Caco-2 (cell line): Measurements from ENCODE around the gene SETD5. TPM values are rescaled to one million over a fixed set of nuclear protein-coding genes. Genes with fewer than 3 reads are reported as not detected.

Experiments
- BruUV-seq: library from RNA; stranded (reverse); fragments of 400-500 nt; replicated peaks from 2 replicates; lab custom pipeline; 2021; lab: Mats Ljungman, UMichigan
- CTCF ChIA-PET: fragments of 300-600 bp; sonication (Branson Sonifier 250); formaldehyde crosslinking; loops from one replicate; lab custom pipeline; 2022; ENCODE audit warnings: antibody characterized with exemption; lab: Charles Lee
- POLR2A ChIA-PET: fragments of 300-600 bp; sonication (Branson Sonifier 250); formaldehyde crosslinking; loops from one replicate; lab custom pipeline; 2022; ENCODE audit warnings: antibody characterized with exemption; lab: Charles Lee
- DNase-seq, 2 experiments: peaks; one replicate each; pipeline versions ENCODE4 v3.0.0 to v3.0.0-alpha.2; 2020 to 2022
- H3K27me3 ChIP-seq: replicated peaks from 2 replicates; pipeline ENCODE4 v1.6.0; 2011; ENCODE audit warnings: low read length; ENCODE audit not compliant: control insufficient read depth, insufficient read depth
- H3K36me3 ChIP-seq: 2 replicates; pipeline ENCODE4 v1.5.1; 2011; ENCODE audit warnings: low read length; ENCODE audit not compliant: control insufficient read depth, insufficient read depth
- H3K4me1 ChIP-seq: fragments of 250-450 bp; sonication (Bioruptor Pico); 2 replicates; pipeline ENCODE4 v1.5.1; 2020; ENCODE audit warnings: mild to moderate bottlenecking
- H3K4me3 ChIP-seq: 2 replicates; pipeline ENCODE4 v1.5.1; 2011; ENCODE audit warnings: low read depth, mild to moderate bottlenecking, control low read depth, low read length
- H3K9me3 ChIP-seq: fragments of 250-450 bp; sonication (Bioruptor Pico); 2 replicates; pipeline ENCODE4 v1.5.1; 2020; ENCODE audit warnings: mild to moderate bottlenecking, moderate library complexity
- H3K27ac Mint-ChIP-seq: one replicate; pipeline ENCODE4 v1.8.0; 2022; ENCODE audit warnings: mixed read lengths; ENCODE audit not compliant: unreplicated experiment
- H3K27me3 Mint-ChIP-seq: one replicate; pipeline ENCODE4 v1.8.0; 2022; ENCODE audit warnings: mixed read lengths; ENCODE audit not compliant: insufficient read depth, unreplicated experiment
- H3K36me3 Mint-ChIP-seq: one replicate; pipeline ENCODE4 v1.8.0; 2022; ENCODE audit warnings: mild to moderate bottlenecking, mixed read lengths; ENCODE audit not compliant: insufficient read depth, unreplicated experiment
- H3K4me1 Mint-ChIP-seq: one replicate; pipeline ENCODE4 v1.8.0; 2022; ENCODE audit warnings: low read depth, mixed read lengths; ENCODE audit not compliant: unreplicated experiment
- H3K4me3 Mint-ChIP-seq: one replicate; pipeline ENCODE4 v1.8.0; 2022; ENCODE audit warnings: mild to moderate bottlenecking, moderate library complexity, mixed read lengths; ENCODE audit not compliant: unreplicated experiment
- H3K9me3 Mint-ChIP-seq: one replicate; pipeline ENCODE4 v1.8.0; 2022; ENCODE audit warnings: mixed read lengths; ENCODE audit not compliant: unreplicated experiment
- CTCF ChIP-seq, 2 experiments: fragments of 200-600 bp in 1 of 2; IDR thresholded peaks; 1 replicate in 1 of 2; 2 replicates in 1 of 2; pipeline versions ENCODE4 v1.5.1 to v1.8.0; 2011 to 2022; ENCODE audit warnings: antibody characterized with exemption in 1 of 2, control low read depth in 1 of 2, inconsistent platforms in 1 of 2, low read depth in 1 of 2, low read length in 1 of 2, mild to moderate bottlenecking in 1 of 2, moderate library complexity in 1 of 2; ENCODE audit not compliant: insufficient read depth in 1 of 2, severe bottlenecking in 1 of 2, unreplicated experiment in 1 of 2
- intact Hi-C: fragments of 100-400 bp; cut with micrococcal nuclease; formaldehyde crosslinking; loops from one replicate; pipeline ENCODE4 v1.10.0; 2022; ENCODE audit not compliant: unreplicated experiment
- total RNA-seq: library from RNA; stranded (reverse); gene quantifications from 2 replicates; pipeline ENCODE4 v1.2.3, GENCODE V29; 2022

SETD5 gene
- total RNA-seq, 1 experiment from 2014 or later = 140 TPM

GRCh38 chr3:9420850-9421549 lies 23.6 kb downstream of the SETD5 start:
- no TSS peak for BruUV-seq
- Mint-ChIP-seq H3K9me3 (no peaks in the 10 kb centered on the region), H3K4me1 (peaks cover 29% of the 10 kb centered on the region), H3K36me3 (peaks cover 45% of the 10 kb centered on the region), H3K27me3 (no peaks in the 10 kb centered on the region), H3K27ac (peak overlapping the region; percentile 71), H3K4me3 (no peak overlapping the region)
- ChIA-PET CTCF (interaction anchor here (1.5 to 1.7 kb wide), 2 partner anchors 22 to 25 kb away, joined by 4 to 5 read pairs; no protein-coding TSS in a partner anchor), POLR2A (interaction anchor here (0.5 to 0.7 kb wide), 2 partner anchors 24 to 493 kb away, joined by 3 to 4 read pairs; no protein-coding TSS in a partner anchor)
- no peaks in the 10 kb centered on the region for H3K9me3 ChIP-seq
- TF ChIP-seq CTCF (IDR thresholded peaks at IDR 0.05; ENCODE audit: insufficient read depth in 1 of 2, low read depth in 1 of 2, low read length in 1 of 2, severe bottlenecking in 1 of 2, unreplicated experiment in 1 of 2) = no peak
- H3K4me1 ChIP-seq = peaks cover 35% of the 10 kb centered on the region
- H3K27me3 ChIP-seq = no peaks in the 10 kb centered on the region
- no peak for DNase-seq
- no peaks in the 10 kb centered on the region for H3K36me3 ChIP-seq
- intact Hi-C loops = loop anchor here (5.0 kb wide), 1 partner anchor 34 kb away; no protein-coding TSS in a partner anchor
- H3K4me3 ChIP-seq = no peak overlapping the region

- DNase-seq = peak; percentile 82 to 83
- no peaks in the 10 kb centered on the region for H3K9me3 Mint-ChIP-seq
- no peaks in the 10 kb centered on the region for H3K27me3 ChIP-seq
- BruUV-seq = TSS peak; percentile 66
- H3K9me3 ChIP-seq = no peaks in the 10 kb centered on the region
- peaks cover 31% of the 10 kb centered on the region for H3K4me1 ChIP-seq
- H3K27me3 Mint-ChIP-seq = no peaks in the 10 kb centered on the region
- ChIA-PET CTCF (interaction anchor here (0.9 to 1.7 kb wide), 3 partner anchors 23 to 70 kb away, joined by 4 to 8 read pairs (median 5); no protein-coding TSS in a partner anchor), POLR2A (interaction anchor here (0.8 kb wide), 1 partner anchor 26 kb away, joined by 8 read pairs; no protein-coding TSS in a partner anchor)
- TF ChIP-seq CTCF (IDR thresholded peaks at IDR 0.05; ENCODE audit: insufficient read depth in 1 of 2, low read depth in 1 of 2, low read length in 1 of 2, severe bottlenecking in 1 of 2, unreplicated experiment in 1 of 2) = peak; percentile 44 to 60
- H3K4me3 ChIP-seq = no peak overlapping the region
- H3K36me3 Mint-ChIP-seq = peaks cover 49% of the 10 kb centered on the region
- peak overlapping the region; percentile 76 for H3K27ac Mint-ChIP-seq
- intact Hi-C loops = loop anchor here (1.0 to 5.0 kb wide), 3 partner anchors 27 to 70 kb away; no protein-coding TSS in a partner anchor
- H3K36me3 ChIP-seq = peaks cover 2% of the 10 kb centered on the region
- peak overlapping the region; percentile 69 for H3K4me3 Mint-ChIP-seq
- peaks cover 29% of the 10 kb centered on the region for H3K4me1 Mint-ChIP-seq
These were observed 25.5 kb downstream of the SETD5 start for GRCh38 chr3:9422712-9423424.

- Mint-ChIP-seq H3K4me3 (no peak overlapping the region), H3K36me3 (peaks cover 87% of the 10 kb centered on the region), H3K4me1 (peaks cover 8% of the 10 kb centered on the region), H3K9me3 (no peaks in the 10 kb centered on the region), H3K27me3 (no peaks in the 10 kb centered on the region), H3K27ac (no peak overlapping the region)
- Histone ChIP-seq H3K36me3 (peaks cover 2% of the 10 kb centered on the region), H3K4me3 (no peak overlapping the region), H3K4me1 (peaks cover 8% of the 10 kb centered on the region), H3K27me3 (no peaks in the 10 kb centered on the region), H3K9me3 (no peaks in the 10 kb centered on the region)
- no peak for TF ChIP-seq CTCF (IDR thresholded peaks at IDR 0.05; ENCODE audit: insufficient read depth in 1 of 2, low read depth in 1 of 2, low read length in 1 of 2, severe bottlenecking in 1 of 2, unreplicated experiment in 1 of 2)
- CTCF ChIA-PET = no interaction called here
- no peak for DNase-seq
- POLR2A ChIA-PET = no interaction called here
- intact Hi-C loops = no loop called here
- no TSS peak for BruUV-seq
These were observed 31.0 kb downstream of the SETD5 start for GRCh38 chr3:9428411-9428810.
